Activated CD8-positive, alpha-beta memory T cell treated with anti-CD3 and anti-CD28 coated beads for 48 hours (primary cell): ENCODE data around the gene MCAM.

Experiments used
- DNase-seq, 3 experiments: peaks; one replicate each; pipeline ENCODE4 v3.0.0-alpha.2; 2020; ENCODE audit warnings: low read depth in 2 of 3, low spot score in 2 of 3

MCAM gene

GRCh38 chr11:119346605-119347004 lies 29.7 kb upstream of the MCAM start, which contains the start of gene MFRP:
Gene MFRP (minus strand): TSS chr11:119346705. CDS start chr11:119346513, 192 bp downstream.
- no peak for DNase-seq

DNA sequence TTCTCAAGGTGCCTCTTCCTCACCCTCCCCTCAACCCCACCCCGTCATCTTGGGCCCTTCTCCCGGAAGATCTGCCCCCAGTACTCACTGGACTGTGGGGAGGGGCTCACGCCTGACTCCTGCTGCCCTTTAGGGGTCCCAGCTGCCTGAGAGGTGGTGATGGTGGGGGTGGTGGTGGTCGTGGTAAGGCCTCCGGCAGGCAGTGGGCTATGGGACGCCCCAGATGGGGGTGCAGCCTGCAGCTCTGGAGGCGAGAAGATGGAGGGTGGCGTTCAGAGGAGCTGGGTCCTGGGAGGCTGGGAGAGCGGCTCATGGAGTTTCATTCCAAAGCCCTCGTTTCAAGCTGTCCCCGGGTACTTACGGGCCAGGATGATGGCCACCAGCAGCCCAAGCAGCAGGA lies 28.8 kb upstream of the MCAM start:
- no peak for DNase-seq

- no peak for DNase-seq
Measured at GRCh38 chr11:119344291-119345010, 27.5 kb upstream of the MCAM start.

DNA sequence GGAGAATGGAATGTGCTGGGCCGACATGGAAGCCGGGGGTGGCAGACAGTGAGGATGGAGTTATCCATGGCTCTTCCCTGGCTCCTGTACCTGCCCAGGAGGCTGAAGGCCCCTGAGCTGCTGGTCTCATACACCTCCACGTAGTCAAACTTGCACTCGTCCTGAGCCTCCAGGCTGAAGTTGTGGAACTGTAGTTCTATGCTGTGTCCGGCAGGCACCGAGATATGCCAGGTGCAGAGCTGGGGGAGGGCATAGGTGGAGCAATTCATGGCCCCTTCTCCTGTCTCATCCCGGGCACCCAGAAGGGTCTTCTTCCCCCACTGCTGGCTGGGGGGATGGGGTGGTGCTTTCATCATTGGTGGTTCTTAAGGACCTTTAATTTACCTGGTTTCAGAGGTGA lies 26.8 kb upstream of the MCAM start:
- DNase-seq, result no peak

DNA sequence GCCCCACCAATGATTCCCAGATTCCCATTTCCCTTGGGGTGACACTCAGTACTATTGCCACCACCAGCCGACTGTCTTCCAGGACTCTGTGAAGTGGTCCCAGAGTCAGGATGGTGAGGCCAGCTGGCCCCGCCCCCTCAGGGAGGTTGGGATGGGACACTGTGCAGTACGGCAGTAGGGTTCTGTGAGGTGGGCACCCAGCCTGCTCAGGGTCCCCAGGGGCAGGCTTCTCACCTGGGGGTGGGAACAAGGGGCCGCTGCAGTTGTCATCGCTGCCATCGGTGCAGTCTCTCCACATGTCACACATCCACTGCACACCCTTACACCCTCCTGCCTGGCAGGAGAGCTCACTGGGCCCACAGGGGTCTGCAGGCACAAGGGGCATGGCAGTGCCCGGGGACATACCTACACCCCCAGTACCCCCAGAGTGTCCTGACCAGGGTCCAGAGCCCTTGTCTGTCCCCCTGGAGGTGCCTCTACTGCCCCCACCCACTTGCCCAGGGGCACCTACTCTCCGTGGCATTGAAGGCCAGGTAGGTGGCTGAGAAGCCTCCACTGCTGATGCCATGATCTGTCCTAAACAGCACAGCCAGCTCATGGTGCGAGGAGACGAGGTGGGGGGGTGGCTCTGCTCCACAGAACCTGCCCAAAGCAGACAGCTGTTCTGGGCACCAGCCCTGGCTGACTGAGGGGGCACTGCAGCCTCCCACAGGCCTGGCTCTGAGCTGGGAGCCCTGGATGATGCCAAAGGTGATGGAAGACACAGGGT lies 25.6 kb upstream of the MCAM start:
- no peak for DNase-seq

- no peak for DNase-seq
Measured at GRCh38 chr11:119342023-119342300, 25.0 kb upstream of the MCAM start.

DNA sequence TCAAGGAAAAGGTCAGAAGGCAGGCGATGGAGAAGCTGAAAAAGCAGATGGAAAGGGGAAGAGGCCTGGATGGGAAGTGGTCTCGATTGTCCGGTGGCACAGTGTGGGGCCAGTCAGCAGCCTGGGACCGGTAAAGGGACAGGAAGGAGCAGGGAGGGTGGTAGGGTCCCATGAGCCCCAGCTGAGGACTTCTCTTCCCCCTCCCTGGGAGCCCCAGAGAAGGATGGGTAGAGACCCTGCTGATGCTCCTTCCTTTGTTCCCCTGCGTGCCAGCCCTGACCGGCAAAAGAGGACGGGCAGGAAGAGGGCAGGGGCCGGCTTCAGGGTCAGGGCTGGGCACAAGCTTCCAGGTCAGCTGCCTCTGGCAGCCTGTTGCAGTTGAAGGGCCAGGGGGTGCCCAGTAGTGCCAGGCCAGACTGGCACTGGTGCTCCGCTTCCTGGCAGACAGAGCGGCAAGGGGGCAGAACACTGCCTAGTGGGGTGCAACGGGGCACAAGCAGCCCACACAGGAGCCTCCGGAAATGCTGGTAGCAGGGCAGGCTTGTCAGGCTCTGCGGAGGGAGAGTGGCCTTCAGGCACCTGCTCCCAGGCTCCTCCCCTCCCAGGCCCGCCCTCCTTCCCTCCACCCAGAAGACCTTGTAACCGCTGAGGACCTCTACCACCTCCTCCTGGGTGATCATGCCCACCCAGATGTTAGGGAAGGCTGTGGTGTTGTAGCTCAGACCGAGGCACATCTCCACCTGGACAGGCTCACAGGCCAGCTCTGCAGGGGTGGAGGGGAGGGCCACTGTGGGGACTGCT lies 24.5 kb upstream of the MCAM start:
- no peak for DNase-seq

DNA sequence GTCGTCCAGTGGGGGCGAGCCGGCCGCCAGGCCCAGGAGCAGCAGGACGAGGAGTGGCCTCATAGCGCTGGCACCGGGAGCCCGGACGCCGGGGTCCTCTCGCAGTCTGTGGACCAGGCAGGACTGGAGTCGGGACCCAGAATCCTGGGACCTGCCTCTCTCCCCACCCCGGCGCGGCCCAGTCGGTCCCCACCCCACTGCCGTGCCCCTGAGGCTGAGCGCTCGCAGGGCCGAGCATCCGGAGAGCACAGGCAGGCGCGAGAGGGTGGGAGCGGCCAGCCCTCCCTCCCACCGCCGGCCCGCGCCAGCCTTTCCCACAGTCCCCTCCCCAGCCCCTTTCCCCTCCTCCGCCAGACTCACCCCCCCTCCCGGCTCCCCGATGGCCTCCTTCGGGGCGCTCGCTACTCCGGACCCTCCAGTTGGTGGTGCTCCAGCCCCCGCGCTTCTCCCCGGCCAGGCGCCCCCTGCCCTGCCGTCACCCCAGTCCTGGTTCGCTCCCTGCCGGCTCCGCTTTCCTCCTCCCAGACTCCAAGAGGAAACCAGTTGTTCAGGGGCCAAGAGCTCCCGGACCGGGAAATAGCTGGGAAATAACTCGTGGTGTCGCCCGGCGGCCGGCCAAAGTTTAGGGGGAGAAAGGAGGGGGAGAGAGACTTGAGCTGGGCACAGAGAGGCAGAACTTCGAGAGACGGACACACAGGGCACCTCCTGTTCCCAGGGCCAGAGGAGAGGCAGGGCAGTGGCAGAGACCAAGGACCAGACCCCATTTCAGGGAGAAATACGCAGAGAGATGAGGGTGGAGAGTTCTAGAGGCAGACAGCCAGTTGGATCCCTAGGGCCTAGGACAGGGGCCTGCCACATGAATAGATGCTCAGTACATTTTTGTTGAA lies 23.6 kb upstream of the MCAM start, which contains the start of gene C1QTNF5:
Gene C1QTNF5 (minus strand): TSS at position 549 of the 887 bp plus-strand sequence. CDS start 486 bp downstream, at position 63.
- no peak for DNase-seq

GRCh38 chr11:119339589-119340334 lies 22.8 kb upstream of the MCAM start:
- DNase-seq, result no peak

GRCh38 chr11:119338965-119339588 lies 22.1 kb upstream of the MCAM start:
- DNase-seq, result no peak

DNA sequence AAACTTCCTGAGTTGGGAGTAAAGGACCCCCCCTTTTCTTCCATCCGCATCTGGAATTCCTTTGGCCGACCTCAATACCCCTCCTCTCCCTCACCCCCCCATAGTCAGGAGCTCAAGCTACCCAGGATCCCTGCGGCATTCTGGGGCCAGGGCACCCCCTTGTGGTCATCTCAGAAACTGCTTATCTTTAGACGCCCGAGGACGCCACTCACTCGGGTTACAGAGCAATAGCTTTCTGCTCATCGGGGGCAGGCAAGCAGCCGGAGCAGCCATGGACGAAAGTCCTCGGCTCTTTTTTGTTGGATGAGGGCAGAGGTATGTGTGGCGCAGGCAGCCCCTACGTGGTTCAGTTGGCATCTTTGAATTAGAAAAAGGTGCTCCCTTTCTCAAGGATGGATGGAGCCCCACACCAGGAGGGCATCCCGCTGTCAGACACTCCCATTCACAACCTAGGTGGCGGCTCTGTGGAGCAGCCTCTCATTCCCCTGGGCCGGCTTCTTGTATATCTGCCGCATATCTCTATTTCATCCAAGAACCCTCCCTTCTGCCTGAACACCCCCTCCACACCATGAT lies 21.5 kb upstream of the MCAM start:
- peak in 2 of 3 experiments; percentile 42 to 58 for DNase-seq

GRCh38 chr11:119337581-119338317 lies 20.8 kb upstream of the MCAM start:
- DNase-seq, result no peak

- DNase-seq, result no peak
Measured at GRCh38 chr11:119336744-119337469, 20.0 kb upstream of the MCAM start.

DNA sequence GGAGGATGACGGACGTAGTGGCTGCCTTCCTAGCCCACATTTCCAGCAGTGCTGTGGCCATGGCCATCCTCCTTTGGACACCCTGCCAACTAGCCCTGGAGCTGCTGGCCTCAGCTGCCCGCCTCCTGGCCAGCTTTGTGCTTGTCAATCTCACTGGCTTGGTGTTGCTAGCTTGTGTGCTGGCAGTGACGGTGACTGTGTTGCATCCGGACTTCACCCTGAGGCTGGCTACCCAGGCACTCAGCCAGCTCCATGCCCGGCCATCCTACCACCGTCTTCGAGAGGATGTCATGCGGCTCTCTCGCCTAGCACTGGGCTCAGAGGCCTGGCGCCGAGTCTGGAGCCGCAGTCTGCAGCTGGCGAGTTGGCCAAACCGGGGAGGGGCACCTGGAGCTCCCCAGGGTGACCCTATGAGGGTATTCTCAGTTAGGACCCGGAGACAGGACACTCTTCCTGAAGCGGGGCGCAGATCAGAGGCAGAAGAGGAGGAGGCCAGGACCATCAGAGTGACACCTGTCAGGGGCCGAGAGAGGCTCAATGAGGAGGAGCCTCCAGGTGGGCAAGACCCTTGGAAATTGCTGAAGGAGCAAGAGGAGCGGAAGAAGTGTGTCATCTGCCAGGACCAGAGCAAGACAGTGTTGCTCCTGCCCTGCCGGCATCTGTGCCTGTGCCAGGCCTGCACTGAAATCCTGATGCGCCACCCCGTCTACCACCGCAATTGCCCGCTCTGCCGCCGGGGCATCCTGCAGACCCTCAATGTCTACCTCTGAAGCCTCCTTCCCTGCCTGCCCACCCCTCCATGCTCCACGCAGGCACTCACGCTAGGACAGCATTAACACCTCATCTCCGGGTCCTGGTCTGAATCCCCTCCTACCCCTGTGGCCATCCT lies 19.0 kb upstream of the MCAM start:
- DNase-seq, result no peak

- DNase-seq, result no peak
Measured at GRCh38 chr11:119335091-119335654, 18.2 kb upstream of the MCAM start.

DNA sequence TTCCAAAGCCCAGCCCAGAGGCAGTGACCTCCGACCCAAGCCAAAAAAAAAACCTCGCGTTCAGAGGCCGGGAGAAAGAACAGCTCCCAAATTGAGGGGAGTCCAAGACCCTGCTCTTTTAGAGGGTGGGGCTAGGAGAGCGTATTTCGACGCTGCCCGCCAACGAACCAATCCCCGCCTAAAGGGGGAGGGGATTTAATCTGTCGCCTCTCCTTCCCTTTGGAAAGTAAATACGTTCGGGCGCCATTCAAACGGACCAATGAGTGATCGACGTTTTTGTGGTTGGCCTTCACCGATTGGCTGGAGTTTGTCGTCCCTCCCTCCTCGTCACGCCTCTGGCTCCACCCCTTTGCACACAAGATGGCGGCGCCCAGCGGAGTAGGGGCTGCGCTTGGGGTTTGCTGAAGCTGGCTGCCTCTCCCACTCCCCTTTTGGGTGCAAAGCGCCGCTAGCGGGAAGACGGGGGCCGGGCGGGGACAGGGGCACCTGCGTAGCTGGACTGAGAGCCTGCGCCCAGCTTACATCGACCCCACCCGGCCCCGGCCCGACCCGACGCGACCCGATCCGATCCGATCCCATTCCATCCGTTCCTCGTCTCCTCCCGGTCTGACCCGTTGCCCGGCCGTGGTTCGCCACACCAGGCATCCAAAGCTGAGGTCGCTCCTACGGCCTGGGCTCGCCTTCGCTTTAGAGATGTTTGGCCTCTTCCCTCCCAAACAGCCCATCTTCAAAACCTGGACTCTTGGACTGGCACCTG lies 17.4 kb upstream of the MCAM start, which contains the start of gene RNF26:
Gene RNF26 (plus strand): TSS at position 354 of the 757 bp plus-strand sequence. CDS start 596 bp downstream, outside the sequence.
- DNase-seq, result peak; percentile 80 to 83 (median 81)
